SU-DHL-6 (cell line): Measurements from ENCODE around the gene TMEM214.

Experiments
- EZH2phosphoT487 ChIP-seq: fragments of 200-600 bp; sonication (generic), shearing (Covaris generic); conservative IDR thresholded peaks from 2 replicates; pipeline ENCODE4 v1.6.1; 2018; ENCODE audit warnings: mild to moderate bottlenecking, antibody characterized with exemption, low read length, moderate library complexity, mixed read lengths
- TF ChIP-seq, protein P1 (sequence below): fragments of 200-600 bp; sonication (generic); IDR thresholded peaks from one replicate; pipeline ENCODE4 v1.5.1; 2017; ENCODE audit warnings: antibody characterized with exemption, mild to moderate bottlenecking, low read length, moderate library complexity; ENCODE audit not compliant: insufficient read depth, poor library complexity, severe bottlenecking

DNA sequence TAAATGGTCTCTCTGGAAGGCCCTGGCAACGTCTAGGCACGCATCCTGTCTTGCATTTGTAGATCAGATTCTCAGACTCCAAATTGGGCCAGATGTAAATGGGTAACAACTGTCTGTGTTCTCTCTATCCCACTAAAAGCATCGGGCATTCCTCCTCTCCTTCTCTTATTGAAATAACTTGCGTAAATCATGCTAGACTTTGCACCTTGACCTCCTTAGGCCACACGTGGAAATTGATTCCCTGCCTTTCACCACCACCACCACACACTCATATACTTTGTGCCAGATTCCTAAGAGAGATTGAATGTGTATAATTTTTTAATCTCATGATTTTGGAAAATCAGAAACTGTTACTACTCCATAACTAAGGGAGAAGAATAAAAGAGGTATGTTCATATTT, 41.0 kb upstream of the TMEM214 start:
- TF ChIP-seq, protein P1, sequence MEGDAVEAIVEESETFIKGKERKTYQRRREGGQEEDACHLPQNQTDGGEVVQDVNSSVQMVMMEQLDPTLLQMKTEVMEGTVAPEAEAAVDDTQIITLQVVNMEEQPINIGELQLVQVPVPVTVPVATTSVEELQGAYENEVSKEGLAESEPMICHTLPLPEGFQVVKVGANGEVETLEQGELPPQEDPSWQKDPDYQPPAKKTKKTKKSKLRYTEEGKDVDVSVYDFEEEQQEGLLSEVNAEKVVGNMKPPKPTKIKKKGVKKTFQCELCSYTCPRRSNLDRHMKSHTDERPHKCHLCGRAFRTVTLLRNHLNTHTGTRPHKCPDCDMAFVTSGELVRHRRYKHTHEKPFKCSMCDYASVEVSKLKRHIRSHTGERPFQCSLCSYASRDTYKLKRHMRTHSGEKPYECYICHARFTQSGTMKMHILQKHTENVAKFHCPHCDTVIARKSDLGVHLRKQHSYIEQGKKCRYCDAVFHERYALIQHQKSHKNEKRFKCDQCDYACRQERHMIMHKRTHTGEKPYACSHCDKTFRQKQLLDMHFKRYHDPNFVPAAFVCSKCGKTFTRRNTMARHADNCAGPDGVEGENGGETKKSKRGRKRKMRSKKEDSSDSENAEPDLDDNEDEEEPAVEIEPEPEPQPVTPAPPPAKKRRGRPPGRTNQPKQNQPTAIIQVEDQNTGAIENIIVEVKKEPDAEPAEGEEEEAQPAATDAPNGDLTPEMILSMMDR: no peak
- TF ChIP-seq EZH2phosphoT487: no peak
